Spleen (tissue), 11 donors: ENCODE measurements around the gene RAD51B. TPM values are rescaled to one million over a fixed set of nuclear protein-coding genes. Genes with fewer than 3 reads are reported as not detected.

Experiments used
- DNase-seq: peaks from one replicate; pipeline ENCODE4 v3.0.0-alpha.2; 2020
- H3K27ac ChIP-seq, 8 donors: fragments of 200-600 bp; sonication (generic) in 7 of 8; 1 replicate in 4 of 8; 2 replicates in 4 of 8; pipeline versions ENCODE4 v1.5.0 to v1.8.0; 2016 to 2021; ENCODE audit warnings: inconsistent platforms in 4 of 8, mild to moderate bottlenecking in 4 of 8, moderate library complexity in 1 of 8
- H3K27me3 ChIP-seq, 7 donors: fragments of 200-600 bp; sonication (generic) in 6 of 7; replicated peaks in 1 of 7; 1 replicate in 4 of 7; 2 replicates in 3 of 7; pipeline versions ENCODE4 v1.5.0 to v1.8.0; 2016 to 2021; ENCODE audit warnings: inconsistent platforms in 3 of 7, mild to moderate bottlenecking in 1 of 7
- H3K36me3 ChIP-seq, 6 donors: fragments of 200-600 bp; sonication (generic) in 5 of 6; 1 replicate in 4 of 6; 2 replicates in 2 of 6; pipeline versions ENCODE4 v1.5.0 to v1.8.0; 2016 to 2021; ENCODE audit warnings: inconsistent platforms in 2 of 6
- H3K4me1 ChIP-seq, 6 donors: fragments of 200-600 bp; sonication (generic) in 5 of 6; 1 replicate in 3 of 6; 2 replicates in 3 of 6; pipeline versions ENCODE4 v1.5.0 to v1.8.0; 2016 to 2021; ENCODE audit warnings: inconsistent platforms in 3 of 6
- H3K4me3 ChIP-seq, 8 donors: fragments of 200-600 bp; sonication (generic) in 7 of 8; 1 replicate in 4 of 8; 2 replicates in 4 of 8; pipeline versions ENCODE4 v1.5.0 to v1.8.0; 2016 to 2021; ENCODE audit warnings: inconsistent platforms in 4 of 8, mild to moderate bottlenecking in 4 of 8, moderate library complexity in 2 of 8
- H3K9me3 ChIP-seq, 8 donors: fragments of 200-600 bp; sonication (generic) in 7 of 8; 1 replicate in 4 of 8; 2 replicates in 4 of 8; pipeline versions ENCODE4 v1.5.0 to v1.8.0; 2016 to 2021; ENCODE audit warnings: inconsistent platforms in 4 of 8
- CTCF ChIP-seq, 11 experiments: fragments of 200-600 bp in 7 of 11; fragments of 450-650 bp in 4 of 11; sonication (generic) in 4 of 11; IDR thresholded peaks in 8 of 11; conservative IDR thresholded peaks in 3 of 11; 1 replicate in 7 of 11; 2 replicates in 4 of 11; pipeline versions ENCODE4 v1.4.0 to v1.8.0; 2016 to 2021; ENCODE audit warnings: antibody characterized with exemption in 11 of 11, inconsistent platforms in 4 of 11, mild to moderate bottlenecking in 1 of 11
- POLR2A ChIP-seq, 3 donors: fragments of 450-650 bp; IDR thresholded peaks; one replicate each; pipeline ENCODE4 v1.5.1; 2017; ENCODE audit warnings: antibody characterized with exemption in 3 of 3, mild to moderate bottlenecking in 1 of 3
- POLR2AphosphoS5 ChIP-seq, 3 donors: sonication (generic); formaldehyde crosslinking; IDR thresholded peaks; one replicate each; pipeline ENCODE4 v1.5.1; 2017; ENCODE audit warnings: antibody characterized with exemption in 3 of 3
- WGBS, 5 donors: extraction: QIAGEN DNeasy Blood & Tissue Kit in 3 of 5; methylation state at CpG; one replicate each; pipeline versions ENCODE4 v1.1.5 to v1.1.7; 2013 to 2018; 5-methylcytosine and 5-hydroxymethylcytosine counted together
- intact Hi-C: fragments of 100-400 bp; cut with DNase I; formaldehyde crosslinking; loops from one replicate; pipeline ENCODE4 v1.15.0; 2023; ENCODE audit warnings: low total_unique reads
- polyA plus RNA-seq, 3 donors: library from polyadenylated mRNA; stranded (reverse); fragments of 200-250 nt; gene quantifications; one replicate each; pipeline ENCODE4 v1.2.1, GENCODE V29; 2013
- total RNA-seq, 7 donors: library from RNA; depleted of rRNA in 3 of 7; stranded (reverse); fragments of >200 nt in 3 of 7; fragmentation: NEBNext Ultra II Directional in 4 of 7; extraction: Animal tissue kit (Norgen Biotek cat#: 25700) in 4 of 7; gene quantifications; one replicate each; pipeline versions ENCODE4 v1.1.0 to v1.2.1, GENCODE V29; 2016 to 2021
- donor health status: healthy with polysubstance abuse.
- donor health status: DM: no; HTN: no; CAD: no; lungs with moderate emphysema.
- donor health status: DM: no; HTN: no; CAD: no.
- donor health status: Bipolar disorder and iron deficiency.
- donor health status: healthy.
- donor health status: DM: no; HTN: no; CAD: no.
- donor health status: DM: yes; HTN: yes; CAD: no.

Gene RAD51B
- total and polyA plus RNA-seq, 10 donors = 4.2 to 43.7 (median 29.8) TPM

DNA sequence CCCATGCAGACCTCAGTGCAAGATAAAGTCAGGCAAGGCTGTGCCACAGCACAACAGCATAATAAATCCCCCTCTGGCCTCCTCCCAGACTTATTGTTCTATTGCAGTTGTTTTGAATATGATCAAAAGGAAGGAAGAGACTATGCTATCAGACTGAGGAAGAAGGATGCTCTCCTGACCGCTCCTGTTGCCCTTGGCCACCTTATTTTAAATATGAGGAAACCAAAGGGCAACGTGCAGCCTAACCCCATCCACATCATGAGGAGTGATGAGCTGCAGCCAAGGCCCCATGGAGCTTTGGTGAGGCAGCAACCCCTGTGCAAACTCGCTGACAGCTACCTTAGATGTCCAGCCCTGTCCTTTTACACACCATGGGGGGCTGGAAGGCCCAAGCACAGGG, 681.6 kb downstream of the RAD51B start:
- peaks cover 10 to 65% (median 29%) of the 10 kb centered on the region in 6 donors for H3K4me1 ChIP-seq
- no peaks in the 10 kb centered on the region for H3K27me3 ChIP-seq
- 59 to 80% (median 72%) methylated on average over 3 of the region's 3 CpGs for WGBS, 5 donors
- H3K4me3 ChIP-seq = no peak overlapping the region
- no peaks in the 10 kb centered on the region for H3K36me3 ChIP-seq
- TF ChIP-seq POLR2AphosphoS5 (IDR thresholded peaks at IDR 0.05) (peak in 1 of 3 donors; percentile 43), POLR2A (IDR thresholded peaks at IDR 0.05) (no peak), CTCF (IDR thresholded peaks at IDR 0.05 in 8 of 11, conservative IDR thresholded peaks at IDR 0.05 in 3 of 11) (no peak)
- intact Hi-C loops = no loop called here
- no peaks in the 10 kb centered on the region for H3K9me3 ChIP-seq
- DNase-seq = no peak
- peak overlapping the region in 4 of 8 donors; percentile 13 to 42 (median 24) for H3K27ac ChIP-seq

GRCh38 chr14:68501614-68502052, 682.1 kb downstream of the RAD51B start:
- Histone ChIP-seq H3K9me3 (no peaks in the 10 kb centered on the region), H3K36me3 (no peaks in the 10 kb centered on the region), H3K27me3 (no peaks in the 10 kb centered on the region), H3K4me3 (no peak overlapping the region), H3K4me1 (peaks cover 14 to 66% (median 33%) of the 10 kb centered on the region in 6 donors), H3K27ac (peak overlapping the region in 3 of 8 donors; percentile 13 to 42 (median 17))
- WGBS, 5 donors = 62 to 81% (median 72%) methylated on average over 8 to 9 of the region's 9 CpGs
- no peak for TF ChIP-seq POLR2AphosphoS5 (IDR thresholded peaks at IDR 0.05)
- no peak for TF ChIP-seq POLR2A (IDR thresholded peaks at IDR 0.05)
- TF ChIP-seq CTCF (IDR thresholded peaks at IDR 0.05 in 8 of 11, conservative IDR thresholded peaks at IDR 0.05 in 3 of 11) = no peak
- intact Hi-C loops = no loop called here
- DNase-seq = peak; percentile 78

GRCh38 chr14:68502230-68502629, 682.7 kb downstream of the RAD51B start:
- Histone ChIP-seq H3K27ac (peak overlapping the region in 3 of 8 donors; percentile 13 to 42 (median 17)), H3K4me1 (peaks cover 14 to 72% (median 38%) of the 10 kb centered on the region in 6 donors), H3K27me3 (no peaks in the 10 kb centered on the region), H3K36me3 (no peaks in the 10 kb centered on the region), H3K9me3 (no peaks in the 10 kb centered on the region), H3K4me3 (no peak overlapping the region)
- 65 to 91% (median 86%) methylated on average over 5 to 8 of the region's 8 CpGs for WGBS, 5 donors
- no peak for TF ChIP-seq POLR2A (IDR thresholded peaks at IDR 0.05)
- TF ChIP-seq CTCF (IDR thresholded peaks at IDR 0.05 in 8 of 11, conservative IDR thresholded peaks at IDR 0.05 in 3 of 11) = no peak
- no peak for DNase-seq
- intact Hi-C loops = no loop called here

- no peaks in the 10 kb centered on the region for H3K36me3 ChIP-seq
- peak overlapping the region in 3 of 8 donors; percentile 9 to 26 (median 17) for H3K27ac ChIP-seq
- H3K4me1 ChIP-seq = peaks cover 14 to 83% (median 49%) of the 10 kb centered on the region in 6 donors
- no peaks in the 10 kb centered on the region for H3K9me3 ChIP-seq
- TF ChIP-seq POLR2A (IDR thresholded peaks at IDR 0.05) = no peak
- no peak for TF ChIP-seq CTCF (IDR thresholded peaks at IDR 0.05 in 8 of 11, conservative IDR thresholded peaks at IDR 0.05 in 3 of 11)
- H3K4me3 ChIP-seq = no peak overlapping the region
- H3K27me3 ChIP-seq = no peaks in the 10 kb centered on the region
- DNase-seq = no peak
- WGBS, 5 donors = 88 to 95% (median 94%) methylated on average over 7 of the region's 7 CpGs
- intact Hi-C loops = no loop called here
Observed at GRCh38 chr14:68503186-68503825, 683.7 kb downstream of the RAD51B start.
